ENCODE measurements around the gene VPS11.

Gene VPS11

DNA sequence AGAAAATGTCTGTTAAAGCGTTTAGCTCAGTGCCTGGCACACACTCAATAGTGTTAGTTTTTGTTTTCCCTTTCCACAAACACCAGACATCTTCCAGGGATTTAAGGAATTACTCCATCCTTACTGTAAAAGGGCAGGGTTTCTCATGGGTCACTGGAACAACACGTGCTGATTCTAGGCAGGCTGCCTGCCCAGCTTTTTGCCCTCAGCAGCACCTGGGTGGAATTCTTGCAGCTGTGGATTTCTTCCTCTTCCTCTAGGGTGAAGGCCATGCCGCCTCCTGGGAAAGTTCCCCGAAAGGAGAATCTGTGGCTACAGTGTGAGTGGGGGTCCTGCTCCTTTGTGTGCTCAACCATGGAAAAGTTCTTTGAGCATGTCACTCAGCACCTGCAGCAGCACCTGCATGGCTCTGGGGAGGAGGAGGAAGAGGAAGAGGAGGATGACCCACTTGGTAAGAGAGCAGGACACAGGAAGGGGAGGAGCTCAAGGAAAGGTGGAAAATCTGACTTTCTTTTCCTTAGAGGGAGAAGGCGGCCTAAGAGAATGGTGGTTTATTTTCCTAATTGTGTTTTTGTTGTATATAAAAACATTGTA, 59.2 kb downstream of the VPS11 start:
- DNase-seq = no peak

DNA sequence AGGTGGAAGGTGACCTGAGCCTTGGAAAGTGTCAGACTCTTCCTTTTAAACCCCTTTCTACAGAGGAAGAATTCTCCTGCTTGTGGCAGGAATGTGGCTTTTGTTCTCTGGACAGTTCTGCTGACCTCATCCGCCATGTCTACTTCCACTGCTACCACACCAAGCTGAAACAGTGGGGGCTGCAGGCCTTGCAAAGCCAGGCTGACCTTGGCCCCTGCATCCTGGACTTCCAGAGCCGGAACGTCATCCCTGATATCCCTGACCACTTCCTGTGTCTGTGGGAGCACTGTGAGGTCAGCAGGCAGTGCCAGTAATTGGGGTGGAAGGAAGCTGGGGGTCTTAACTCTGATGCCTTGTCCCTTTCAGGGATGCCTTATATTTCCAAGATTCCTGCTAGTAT, 63.0 kb downstream of the VPS11 start:
- DNase-seq = no peak
